TTC549 (cell line): ENCODE measurements around the gene TUBB.

ENCODE experiments used
- FAIRE-seq: peaks from 2 replicates; lab custom pipeline; 2012; peaks lifted over from hg19 to GRCh38; lab: Jason Lieb, UNC

Gene TUBB

GRCh38 chr6:30719791-30720737, at the start of gene TUBB:
Gene TUBB, plus strand, starts transcription at chr6:30720352. Its CDS starts 155 bp downstream, at chr6:30720507.
- FAIRE-seq = peak; percentile 66

GRCh38 chr6:30670760-30671527, 49.2 kb upstream of the TUBB start:
- no peak for FAIRE-seq

DNA sequence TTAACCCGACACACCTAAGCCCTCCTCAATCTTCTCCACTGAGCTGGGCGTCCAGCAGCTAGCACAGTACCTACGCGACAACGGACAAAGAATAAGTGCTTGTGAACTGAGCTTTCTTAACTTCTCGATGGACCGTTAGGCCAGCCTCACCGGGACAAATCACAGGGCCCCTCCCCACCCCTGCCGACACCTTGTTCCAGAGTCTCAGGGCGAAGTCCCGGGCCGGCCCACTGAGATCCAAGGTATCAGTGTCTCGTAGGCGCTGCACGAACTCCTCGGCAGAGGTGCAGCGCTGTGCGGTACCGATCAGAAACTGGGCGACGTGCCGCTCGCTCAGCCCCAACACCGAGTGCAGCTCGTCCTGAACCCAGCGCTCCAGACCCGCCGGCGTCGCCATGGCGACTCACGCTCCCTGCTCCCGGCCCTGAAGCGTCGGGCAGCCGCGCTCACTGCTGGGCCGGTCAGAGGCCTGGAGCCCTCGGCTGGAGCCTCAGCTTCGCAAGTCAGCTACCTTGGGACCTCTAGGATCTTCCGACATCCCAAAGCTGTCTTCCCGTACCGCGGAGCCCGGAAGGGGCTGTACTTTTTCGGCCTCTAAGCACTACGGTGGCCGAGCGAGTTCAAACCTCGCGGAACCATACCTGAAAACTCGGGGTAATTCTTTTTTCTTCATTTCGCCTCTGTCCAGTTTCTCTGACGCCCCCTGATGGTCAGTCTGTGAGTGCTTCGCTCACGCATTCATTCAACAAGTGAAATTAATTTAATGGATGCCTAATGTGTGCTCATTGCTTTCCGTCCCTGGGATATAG, 47.5 kb upstream of the TUBB start, which contains the start of gene DHX16:
Gene DHX16 (minus strand): TSS at position 562 of the 809 bp plus-strand sequence. CDS start 165 bp downstream, at position 397.
- FAIRE-seq = peak; percentile 82

DNA sequence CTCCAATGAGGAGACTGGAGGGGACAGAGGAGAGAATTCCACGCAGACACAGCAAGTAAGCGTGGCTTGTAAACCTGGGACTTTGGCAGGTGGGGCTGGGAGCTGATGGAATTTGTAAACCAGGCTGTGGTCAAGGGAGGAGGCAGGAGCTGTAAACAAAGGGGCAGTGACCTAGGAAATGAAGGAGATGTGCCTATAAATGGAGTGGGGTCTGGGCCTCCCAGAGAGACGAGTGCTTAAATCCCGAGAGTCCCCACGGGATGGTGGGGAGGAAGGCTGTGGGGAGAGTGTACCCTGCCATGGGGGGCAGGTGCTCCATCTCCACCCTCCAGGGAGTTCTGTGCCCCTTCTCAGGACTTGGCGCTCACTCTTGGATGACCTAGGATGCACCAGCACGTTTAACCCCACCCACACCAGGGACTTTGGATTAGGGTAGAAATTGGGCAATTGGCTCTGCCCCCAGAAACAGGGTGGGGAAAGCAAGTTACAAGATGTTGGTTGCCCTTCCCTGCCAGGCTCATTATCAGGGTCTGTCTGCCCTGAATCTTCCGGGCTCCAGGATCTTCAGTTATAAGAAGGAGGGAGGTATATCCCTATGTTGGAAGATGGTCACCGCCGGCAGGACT, 43.4 kb upstream of the TUBB start:
- FAIRE-seq = no peak

GRCh38 chr6:30678964-30679726, 41.0 kb upstream of the TUBB start:
- FAIRE-seq = no peak

DNA sequence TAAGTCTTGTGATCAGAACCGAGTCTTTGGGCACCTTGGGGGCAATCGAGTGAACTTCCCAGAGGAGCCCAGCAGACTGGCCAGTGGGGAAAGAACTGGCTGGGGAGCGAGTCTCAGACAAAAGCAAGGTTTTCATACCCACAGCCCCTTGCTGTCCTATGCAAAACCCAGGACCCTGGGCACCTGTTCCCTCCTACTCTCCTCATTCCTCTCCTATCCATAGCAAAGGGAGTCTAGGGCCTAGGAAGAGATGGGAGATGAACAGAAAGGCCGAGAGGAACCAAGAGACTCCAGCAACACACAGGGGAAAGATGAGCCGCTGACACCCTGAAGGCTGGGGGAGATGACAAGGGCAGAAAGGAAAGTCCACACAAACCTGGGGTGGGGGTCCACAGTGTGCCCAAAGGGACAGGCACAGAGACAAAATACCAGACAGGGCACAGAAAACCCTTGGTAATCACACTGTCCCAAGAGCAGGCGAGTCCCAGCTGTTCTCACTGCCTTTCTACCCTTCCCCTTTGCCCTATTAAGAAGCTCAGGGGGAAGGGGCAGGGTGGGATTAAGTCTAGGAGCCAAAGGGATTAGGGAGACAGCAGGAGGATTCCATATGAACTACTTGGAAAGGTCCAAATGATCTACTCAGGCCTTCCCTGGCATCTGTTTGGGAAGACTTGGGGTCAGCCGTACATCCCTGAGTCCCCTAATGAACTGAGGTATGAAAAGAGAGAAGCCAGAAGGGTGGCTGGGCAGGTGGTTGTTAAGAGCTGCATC, 40.2 kb upstream of the TUBB start:
- no peak for FAIRE-seq

DNA sequence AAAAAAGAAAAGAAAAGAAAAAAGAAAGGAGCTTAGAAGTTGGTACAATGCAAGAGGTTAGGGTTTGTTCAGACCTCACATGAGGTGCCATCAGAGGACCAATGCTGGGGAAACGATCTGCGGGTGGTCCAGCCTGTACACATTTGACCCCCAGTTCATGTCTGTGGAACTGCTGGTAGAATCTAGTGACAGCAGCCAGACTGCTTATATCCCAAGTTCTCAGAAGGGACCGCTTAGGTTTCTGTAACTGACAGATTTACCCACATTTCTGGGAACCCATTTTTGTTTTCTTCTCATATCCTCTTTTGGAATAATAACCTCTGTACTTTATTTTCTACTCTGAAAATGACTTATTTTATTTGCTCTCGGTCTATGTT, 38.4 kb upstream of the TUBB start:
- no peak for FAIRE-seq

GRCh38 chr6:30682143-30683117, 37.7 kb upstream of the TUBB start:
- FAIRE-seq = no peak

DNA sequence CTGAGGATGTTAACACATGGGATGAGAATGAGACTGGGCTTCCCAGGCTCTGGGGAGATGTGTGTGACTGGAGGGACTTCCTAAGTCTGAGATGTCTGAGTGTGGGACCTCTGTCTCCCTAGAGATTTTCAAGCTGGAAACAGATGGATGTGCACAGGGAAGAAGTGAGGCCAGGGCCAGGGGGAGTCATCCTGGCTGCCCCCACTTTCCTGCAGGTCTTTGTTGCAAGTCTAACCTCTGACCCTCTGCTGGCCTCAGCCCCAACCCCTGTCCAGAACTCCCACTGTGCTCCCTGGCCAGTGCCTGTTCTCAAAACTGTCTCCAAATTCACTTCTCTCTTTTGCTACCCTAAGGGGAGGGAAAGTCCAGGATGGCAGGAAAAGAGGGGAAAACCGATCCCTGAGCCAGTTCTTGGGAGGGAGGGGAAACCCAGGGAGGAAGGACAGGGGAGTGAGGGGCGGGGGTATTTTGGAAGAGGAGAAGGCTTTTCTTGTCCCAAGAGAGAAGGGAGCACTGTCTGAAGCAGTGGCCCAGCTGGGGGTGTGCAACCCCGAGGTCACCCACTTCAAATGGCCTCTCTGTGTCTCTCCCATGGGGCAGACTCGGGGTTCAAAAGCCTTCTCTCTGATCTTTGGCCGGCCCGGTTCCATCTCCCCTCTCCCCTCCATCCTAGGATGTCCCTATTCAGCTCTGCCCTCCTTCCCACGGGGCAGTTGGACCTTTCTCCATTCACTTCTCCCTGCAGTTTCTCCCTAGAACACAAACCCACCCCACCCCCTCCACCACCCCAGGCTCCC, 36.8 kb upstream of the TUBB start:
- no peak for FAIRE-seq

DNA sequence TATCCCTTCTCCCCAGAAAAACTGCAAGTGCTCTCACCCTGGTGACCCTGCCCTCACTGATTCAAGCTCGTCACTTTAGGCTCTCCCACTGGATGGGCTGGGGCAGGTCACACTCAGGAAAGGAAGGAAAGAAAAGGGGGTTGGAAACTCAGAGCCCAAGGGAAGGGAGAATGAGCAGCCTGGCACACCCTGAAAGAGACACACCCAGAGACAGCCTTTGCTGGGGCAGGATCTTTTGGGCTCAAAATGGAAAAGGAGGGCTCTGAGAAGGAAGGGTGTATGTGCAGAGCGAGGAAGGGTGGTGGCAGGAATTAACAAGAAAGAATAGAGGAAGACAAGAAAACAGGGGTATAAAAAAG, 36.2 kb upstream of the TUBB start:
- no peak for FAIRE-seq

GRCh38 chr6:30684386-30685156, 35.6 kb upstream of the TUBB start:
- no peak for FAIRE-seq

DNA sequence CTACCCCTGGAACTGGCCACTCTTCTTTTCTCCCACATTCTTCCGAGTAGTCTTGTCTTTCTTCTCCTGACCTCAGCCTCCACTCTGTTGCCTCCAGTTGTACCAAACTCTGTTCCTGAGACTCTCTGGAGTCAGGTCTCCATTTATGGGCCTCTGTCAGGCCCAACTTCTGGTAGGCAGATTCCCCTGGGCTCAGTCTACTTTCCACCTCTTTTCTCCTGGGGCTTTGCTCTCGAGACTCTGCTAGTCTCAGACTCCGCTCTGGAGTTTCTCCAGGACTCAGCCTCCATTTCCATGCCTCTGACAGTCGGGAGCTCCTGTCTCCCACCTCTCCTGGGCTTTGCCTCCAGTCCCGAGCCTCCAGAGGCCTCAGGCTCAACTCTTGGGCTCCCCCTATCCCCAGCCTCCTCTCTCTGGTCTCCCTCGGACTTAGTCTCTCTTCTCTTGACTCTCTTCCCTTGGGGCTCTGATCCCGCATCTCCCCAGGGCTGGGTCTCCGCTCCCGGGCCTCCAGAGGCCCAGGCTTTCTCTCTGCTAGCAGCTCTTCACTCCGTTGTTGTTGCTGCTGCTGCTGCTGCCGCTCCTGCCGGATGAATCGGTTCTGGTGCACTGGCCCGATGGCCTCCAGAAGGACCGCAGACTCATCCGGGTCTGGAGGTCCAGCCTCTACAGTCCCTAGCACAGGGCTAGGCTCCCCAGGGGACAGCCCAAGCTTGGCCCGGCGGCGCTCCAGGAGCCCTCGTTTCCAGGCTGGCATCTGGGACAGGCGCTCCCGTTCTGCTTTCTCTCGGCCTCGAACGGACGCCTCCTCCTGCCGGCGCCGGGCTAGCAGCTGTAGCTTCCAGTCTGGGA, 34.8 kb upstream of the TUBB start:
- no peak for FAIRE-seq

GRCh38 chr6:30686009-30686907, 33.9 kb upstream of the TUBB start, which contains the start of gene PPP1R18:
Gene PPP1R18, minus strand, starts transcription at chr6:30686645. Its CDS starts 627 bp downstream, at chr6:30686018.
- FAIRE-seq = no peak

GRCh38 chr6:30686908-30687658, 33.1 kb upstream of the TUBB start:
- no peak for FAIRE-seq
